ENCODE data around the gene FFAR1. TPM values are rescaled to one million over a fixed set of nuclear protein-coding genes. Genes with fewer than 3 reads are reported as not detected.

The FFAR1 gene
- total RNA-seq, 2 experiments from 2014 or later: 0.08 TPM; not detected in 1

GRCh38 chr19:35328851-35329285, 18.8 kb upstream of the FFAR1 start, which contains the start of gene CD22:
TSS of gene CD22 (plus strand) at chr19:35329187. CDS start at chr19:35332041, 2,854 bp downstream.
- Mint-ChIP-seq H3K27ac (peak within 1 kb of the TSS; percentile 36), H3K4me1 (peaks cover 17% of the 10 kb centered on the region), H3K4me3 (peak within 1 kb of the TSS; percentile 30), H3K36me3 (no peaks in the 10 kb centered on the region), H3K27me3 (peaks cover 9% of the 10 kb centered on the region), H3K9me3 (no peaks in the 10 kb centered on the region)
- no peak for DNase-seq

- peaks cover 17% of the 10 kb centered on the region for H3K4me1 Mint-ChIP-seq
- DNase-seq: no peak
- peak overlapping the region; percentile 30 for H3K4me3 Mint-ChIP-seq
- H3K27ac Mint-ChIP-seq: no peak overlapping the region
- H3K9me3 Mint-ChIP-seq: no peaks in the 10 kb centered on the region
- peaks cover 9% of the 10 kb centered on the region for H3K27me3 Mint-ChIP-seq
- no peaks in the 10 kb centered on the region for H3K36me3 Mint-ChIP-seq
Measured at GRCh38 chr19:35329323-35329722, 18.4 kb upstream of the FFAR1 start.

GRCh38 chr19:35330475-35330874, 17.2 kb upstream of the FFAR1 start:
- DNase-seq: no peak
- H3K9me3 Mint-ChIP-seq: no peaks in the 10 kb centered on the region
- peaks cover 17% of the 10 kb centered on the region for H3K4me1 Mint-ChIP-seq
- H3K27me3 Mint-ChIP-seq: peaks cover 9% of the 10 kb centered on the region
- H3K4me3 Mint-ChIP-seq: peak overlapping the region; percentile 18
- peak overlapping the region; percentile 27 for H3K27ac Mint-ChIP-seq
- no peaks in the 10 kb centered on the region for H3K36me3 Mint-ChIP-seq

GRCh38 chr19:35331551-35332214, 16.0 kb upstream of the FFAR1 start:
- H3K27ac Mint-ChIP-seq: no peak overlapping the region
- H3K4me3 Mint-ChIP-seq: no peak overlapping the region
- H3K4me1 Mint-ChIP-seq: peaks cover 17% of the 10 kb centered on the region
- no peak for DNase-seq
- H3K9me3 Mint-ChIP-seq: no peaks in the 10 kb centered on the region
- peaks cover 9% of the 10 kb centered on the region for H3K27me3 Mint-ChIP-seq
- H3K36me3 Mint-ChIP-seq: no peaks in the 10 kb centered on the region

GRCh38 chr19:35332817-35333216, 14.9 kb upstream of the FFAR1 start:
- peak; percentile 47 for DNase-seq
- no peaks in the 10 kb centered on the region for H3K9me3 Mint-ChIP-seq
- peaks cover 17% of the 10 kb centered on the region for H3K4me1 Mint-ChIP-seq
- no peaks in the 10 kb centered on the region for H3K36me3 Mint-ChIP-seq
- peak overlapping the region; percentile 16 for H3K4me3 Mint-ChIP-seq
- H3K27ac Mint-ChIP-seq: peak overlapping the region; percentile 13
- peaks cover 4% of the 10 kb centered on the region for H3K27me3 Mint-ChIP-seq

- no peak overlapping the region for H3K27ac Mint-ChIP-seq
- H3K4me3 Mint-ChIP-seq: no peak overlapping the region
- H3K27me3 Mint-ChIP-seq: peaks cover 4% of the 10 kb centered on the region
Measured at GRCh38 chr19:35334144-35334753, 13.5 kb upstream of the FFAR1 start.

GRCh38 chr19:35336166-35336955, 11.3 kb upstream of the FFAR1 start:
- Mint-ChIP-seq H3K4me1 (peaks cover 10% of the 10 kb centered on the region), H3K4me3 (no peak overlapping the region), H3K9me3 (no peaks in the 10 kb centered on the region), H3K27me3 (no peaks in the 10 kb centered on the region), H3K36me3 (no peaks in the 10 kb centered on the region), H3K27ac (no peak overlapping the region)
- no peak for DNase-seq

More at GRCh38 chr19:35334144-35334753, 13.5 kb upstream of the FFAR1 start:
- peaks cover 10% of the 10 kb centered on the region for H3K4me1 Mint-ChIP-seq
- H3K9me3 Mint-ChIP-seq: no peaks in the 10 kb centered on the region
- no peak for DNase-seq
- H3K36me3 Mint-ChIP-seq: no peaks in the 10 kb centered on the region

- Mint-ChIP-seq H3K36me3 (no peaks in the 10 kb centered on the region), H3K4me1 (peaks cover 10% of the 10 kb centered on the region), H3K4me3 (no peak overlapping the region), H3K27me3 (peaks cover 5% of the 10 kb centered on the region), H3K27ac (no peak overlapping the region), H3K9me3 (no peaks in the 10 kb centered on the region)
- no peak for DNase-seq
Measured at GRCh38 chr19:35337097-35337983, 10.4 kb upstream of the FFAR1 start.

GRCh38 chr19:35337984-35338296, 9.8 kb upstream of the FFAR1 start:
- Mint-ChIP-seq H3K27me3 (peaks cover 8% of the 10 kb centered on the region), H3K36me3 (no peaks in the 10 kb centered on the region), H3K27ac (no peak overlapping the region), H3K9me3 (no peaks in the 10 kb centered on the region), H3K4me1 (peaks cover 5% of the 10 kb centered on the region), H3K4me3 (no peak overlapping the region)
- DNase-seq: no peak

GRCh38 chr19:35340431-35340830, 7.3 kb upstream of the FFAR1 start:
- Mint-ChIP-seq H3K9me3 (no peaks in the 10 kb centered on the region), H3K27ac (no peak overlapping the region), H3K4me1 (peaks cover 2% of the 10 kb centered on the region), H3K36me3 (no peaks in the 10 kb centered on the region), H3K27me3 (peaks cover 12% of the 10 kb centered on the region), H3K4me3 (no peak overlapping the region)
- no peak for DNase-seq

GRCh38 chr19:35341006-35341405, 6.7 kb upstream of the FFAR1 start:
- Mint-ChIP-seq H3K4me1 (peaks cover 8% of the 10 kb centered on the region), H3K9me3 (no peaks in the 10 kb centered on the region), H3K4me3 (no peak overlapping the region), H3K27ac (no peak overlapping the region), H3K36me3 (no peaks in the 10 kb centered on the region), H3K27me3 (peaks cover 17% of the 10 kb centered on the region)
- no peak for DNase-seq

- no peak overlapping the region for H3K27ac Mint-ChIP-seq
- peaks cover 14% of the 10 kb centered on the region for H3K4me1 Mint-ChIP-seq
- no peaks in the 10 kb centered on the region for H3K36me3 Mint-ChIP-seq
Measured at GRCh38 chr19:35341565-35342225, 6.0 kb upstream of the FFAR1 start.

GRCh38 chr19:35342430-35342829, 5.3 kb upstream of the FFAR1 start:
- Mint-ChIP-seq H3K4me1 (peaks cover 22% of the 10 kb centered on the region), H3K4me3 (no peak overlapping the region), H3K27ac (no peak overlapping the region), H3K36me3 (no peaks in the 10 kb centered on the region), H3K27me3 (peaks cover 20% of the 10 kb centered on the region), H3K9me3 (no peaks in the 10 kb centered on the region)
- no peak for DNase-seq

More at GRCh38 chr19:35341565-35342225, 6.0 kb upstream of the FFAR1 start:
- no peak for DNase-seq
- Mint-ChIP-seq H3K27me3 (peaks cover 20% of the 10 kb centered on the region), H3K4me3 (no peak overlapping the region), H3K9me3 (no peaks in the 10 kb centered on the region)

GRCh38 chr19:35344511-35345031, 3.1 kb upstream of the FFAR1 start:
- no peak overlapping the region for H3K27ac Mint-ChIP-seq
- no peak for DNase-seq
- H3K27me3 Mint-ChIP-seq: peaks cover 22% of the 10 kb centered on the region
- no peaks in the 10 kb centered on the region for H3K9me3 Mint-ChIP-seq
- H3K4me3 Mint-ChIP-seq: no peak overlapping the region
- H3K4me1 Mint-ChIP-seq: peaks cover 31% of the 10 kb centered on the region
- H3K36me3 Mint-ChIP-seq: no peaks in the 10 kb centered on the region
